ENCODE measurements around the gene NRXN3. TPM values are rescaled to one million over a fixed set of nuclear protein-coding genes. Genes with fewer than 3 reads are reported as not detected.
"Not testable (repeated sequence)": the region's sequence is repeated elsewhere in the genome, so short reads cannot be mapped to it uniquely, and the experiment has no call there.

NRXN3 gene
- total RNA-seq, 2 donors from 2014 or later = not detected

DNA sequence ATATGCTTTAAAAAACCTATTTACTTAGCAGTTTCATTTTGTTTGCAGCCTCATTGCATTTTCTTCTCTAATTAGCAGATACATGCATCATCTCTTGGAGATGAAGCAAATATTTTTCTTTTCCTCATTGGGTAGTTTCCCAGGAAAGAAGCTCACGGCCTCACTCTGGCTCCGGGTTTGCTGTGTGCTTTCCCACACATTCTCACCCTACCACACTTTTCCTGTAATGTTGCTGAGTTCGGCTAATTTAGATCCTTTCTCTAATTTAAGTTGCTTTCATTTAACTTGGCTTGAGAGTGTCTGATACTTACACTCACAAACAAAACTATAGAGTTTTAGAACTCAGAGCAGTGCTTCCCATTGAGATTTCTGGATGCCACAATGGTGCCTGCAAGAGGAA, 928.2 kb downstream of the NRXN3 start:
- H3K4me3 Mint-ChIP-seq = no peak overlapping the region
- DNase-seq (no peak), ATAC-seq (replicated peaks in 1 of 2) (no peak)
- H3K4me1 Mint-ChIP-seq (ENCODE audit: low read depth) = no peaks in the 10 kb centered on the region
- peaks cover 2 to 5% of the 10 kb centered on the region in 2 donors for H3K9me3 Mint-ChIP-seq
- no peak overlapping the region for H3K27ac Mint-ChIP-seq
- H3K27me3 Mint-ChIP-seq (ENCODE audit: low read depth) = no peaks in the 10 kb centered on the region
- H3K36me3 Mint-ChIP-seq (ENCODE audit: insufficient read depth in 2 of 2) = no peaks in the 10 kb centered on the region

DNA sequence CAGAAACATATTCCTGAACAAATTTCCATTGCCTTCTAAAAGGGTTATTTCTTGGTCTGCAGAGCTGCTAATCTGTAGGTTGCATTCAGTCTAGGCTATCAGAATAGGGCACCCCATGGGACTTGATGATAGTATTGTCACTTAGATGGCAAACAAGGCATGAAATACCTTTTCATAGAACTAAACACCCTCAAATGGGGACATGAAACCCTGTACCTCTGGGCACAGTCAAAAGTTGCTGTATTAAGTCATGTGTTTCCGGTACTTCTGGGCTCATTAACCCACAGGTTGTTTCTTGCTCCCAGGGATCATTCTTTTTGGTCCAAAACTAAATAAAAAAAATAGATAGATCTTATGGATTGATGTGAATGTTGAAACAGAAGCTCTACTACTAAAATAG, 930.4 kb downstream of the NRXN3 start:
- no peak overlapping the region for H3K27ac Mint-ChIP-seq
- H3K36me3 Mint-ChIP-seq (ENCODE audit: insufficient read depth in 2 of 2) = no peaks in the 10 kb centered on the region
- H3K4me1 Mint-ChIP-seq (ENCODE audit: low read depth) = no peaks in the 10 kb centered on the region
- H3K4me3 Mint-ChIP-seq = no peak overlapping the region
- H3K27me3 Mint-ChIP-seq (ENCODE audit: low read depth) = no peaks in the 10 kb centered on the region
- ATAC-seq (replicated peaks in 1 of 2) = no peak
- peaks cover 2 to 5% of the 10 kb centered on the region in 2 donors for H3K9me3 Mint-ChIP-seq
- no peak for DNase-seq

DNA sequence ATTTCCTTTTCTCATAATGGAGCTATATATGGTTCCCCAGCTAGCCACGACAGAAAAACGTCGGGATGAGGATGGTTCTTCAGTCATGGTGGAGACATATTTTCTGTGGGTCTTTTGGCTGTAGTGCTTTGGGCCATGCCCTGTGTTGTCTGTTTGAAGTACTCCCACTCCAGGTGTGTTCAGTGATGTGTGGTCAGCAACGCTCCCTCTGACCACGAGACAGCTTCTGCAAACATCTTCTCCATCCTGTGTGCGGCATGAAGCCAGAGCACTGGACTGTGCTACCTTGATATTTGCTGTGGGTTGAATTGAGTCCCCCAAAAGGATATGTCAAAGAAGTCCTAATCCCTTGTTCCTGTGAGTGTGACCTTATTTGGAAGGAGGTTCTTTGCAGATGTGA, 931.2 kb downstream of the NRXN3 start:
- Mint-ChIP-seq H3K27ac (no peak overlapping the region), H3K36me3 (ENCODE audit: insufficient read depth in 2 of 2) (no peaks in the 10 kb centered on the region), H3K27me3 (ENCODE audit: low read depth) (no peaks in the 10 kb centered on the region), H3K9me3 (peaks cover 2 to 9% of the 10 kb centered on the region in 2 donors), H3K4me1 (ENCODE audit: low read depth) (no peaks in the 10 kb centered on the region), H3K4me3 (no peak overlapping the region)
- ATAC-seq (replicated peaks in 1 of 2) (no peak), DNase-seq (no peak)

DNA sequence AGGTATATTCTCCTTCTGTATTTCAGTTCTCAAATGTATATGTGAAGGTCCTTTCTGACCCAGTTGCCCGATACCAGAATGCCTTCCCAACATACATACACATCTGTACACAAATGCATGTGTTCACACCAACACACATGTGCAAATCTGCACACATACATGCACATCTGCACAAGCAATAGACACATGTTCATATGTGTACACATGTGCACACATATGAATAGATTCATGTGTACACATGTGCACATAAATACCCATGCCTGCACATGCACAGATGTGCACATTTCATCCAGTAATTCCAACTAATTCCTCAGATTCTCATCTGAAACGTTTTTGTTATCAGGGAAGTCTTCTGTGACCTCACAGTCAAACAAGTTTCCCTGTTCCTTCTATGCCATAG, 933.6 kb downstream of the NRXN3 start:
- DNase-seq (no peak), ATAC-seq (replicated peaks in 1 of 2) (no peak)
- H3K27me3 Mint-ChIP-seq (ENCODE audit: low read depth) = no peaks in the 10 kb centered on the region
- no peak overlapping the region for H3K4me3 Mint-ChIP-seq
- H3K4me1 Mint-ChIP-seq (ENCODE audit: low read depth) = no peaks in the 10 kb centered on the region
- H3K9me3 Mint-ChIP-seq = peaks cover 2 to 9% of the 10 kb centered on the region in 2 donors
- no peak overlapping the region for H3K27ac Mint-ChIP-seq
- H3K36me3 Mint-ChIP-seq (ENCODE audit: insufficient read depth in 2 of 2) = no peaks in the 10 kb centered on the region

DNA sequence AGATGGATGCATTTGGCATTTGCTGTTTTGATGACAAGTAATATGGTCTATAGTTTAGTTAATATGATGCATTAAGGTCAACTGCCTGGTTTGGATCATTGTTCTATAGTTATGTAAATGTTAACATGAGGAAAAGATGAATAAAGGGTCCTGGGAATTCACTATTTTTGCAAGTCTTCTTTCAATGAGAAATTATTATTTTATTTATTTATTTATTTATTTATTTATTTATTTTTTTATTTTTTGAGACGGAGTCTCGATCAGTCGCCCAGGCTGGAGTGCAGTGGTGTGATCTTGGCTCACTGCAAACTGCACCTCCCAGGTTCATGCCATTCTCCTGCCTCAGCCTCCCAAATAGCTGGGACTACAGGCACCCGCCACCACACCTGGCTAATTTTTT, 940.4 kb downstream of the NRXN3 start:
- H3K9me3 Mint-ChIP-seq; H3K27ac Mint-ChIP-seq; H3K36me3 Mint-ChIP-seq (ENCODE audit: insufficient read depth in 2 of 2); H3K4me3 Mint-ChIP-seq; DNase-seq; H3K4me1 Mint-ChIP-seq (ENCODE audit: low read depth); H3K27me3 Mint-ChIP-seq (ENCODE audit: low read depth); ATAC-seq (replicated peaks in 1 of 2): not testable (repeated sequence)

DNA sequence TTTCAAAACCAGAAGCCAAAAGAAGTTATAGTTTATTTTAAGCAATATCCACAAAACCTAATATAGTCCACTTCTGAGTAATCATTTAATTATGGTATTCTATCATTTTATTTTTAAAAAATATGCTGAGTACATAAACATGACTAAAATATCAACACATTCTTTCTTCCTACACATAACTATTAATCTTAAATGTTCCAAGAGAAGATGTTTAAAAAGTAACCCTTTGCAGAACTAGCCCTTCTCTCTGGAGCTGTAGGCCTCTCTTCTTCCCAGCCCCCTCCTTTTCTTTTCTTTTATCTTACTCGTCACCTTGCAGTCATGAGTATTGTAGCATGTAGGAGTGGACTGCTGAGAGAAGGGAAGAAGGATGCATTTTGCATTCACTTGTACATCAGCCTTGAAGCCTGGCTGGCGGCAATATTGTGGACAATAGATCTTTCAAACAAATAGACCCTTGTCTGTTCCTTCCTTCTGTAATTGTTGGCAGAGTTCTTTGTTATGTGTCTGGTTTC, 941.9 kb downstream of the NRXN3 start:
- ATAC-seq (replicated peaks in 1 of 2) = no peak
- DNase-seq = no peak
- no peak overlapping the region for H3K4me3 Mint-ChIP-seq
- H3K27ac Mint-ChIP-seq = no peak overlapping the region
- peaks cover 2 to 4% of the 10 kb centered on the region in 2 donors for H3K9me3 Mint-ChIP-seq
- H3K27me3 Mint-ChIP-seq (ENCODE audit: low read depth) = no peaks in the 10 kb centered on the region
- H3K4me1 Mint-ChIP-seq (ENCODE audit: low read depth) = no peaks in the 10 kb centered on the region
- H3K36me3 Mint-ChIP-seq (ENCODE audit: insufficient read depth in 2 of 2) = no peaks in the 10 kb centered on the region

DNA sequence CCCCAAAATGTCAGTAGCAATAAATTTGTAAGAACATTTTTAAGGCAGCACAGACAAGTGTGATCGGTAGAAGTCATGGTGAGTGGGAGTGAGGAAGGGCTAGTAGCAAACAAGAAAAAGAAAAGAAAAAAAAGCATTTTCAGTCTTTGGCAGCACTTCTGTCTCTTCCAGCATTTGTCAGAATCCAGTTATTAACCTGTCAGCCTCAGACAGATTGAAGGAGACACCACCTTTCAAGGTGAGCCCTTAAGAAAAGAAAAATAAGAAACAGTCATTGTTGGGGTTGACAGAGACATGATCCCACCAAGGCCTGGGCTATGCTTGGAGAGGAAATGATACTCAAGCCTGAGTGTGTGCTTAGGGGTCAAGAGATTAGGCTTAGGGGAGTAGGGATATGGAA, 947.4 kb downstream of the NRXN3 start:
- H3K27me3 Mint-ChIP-seq (ENCODE audit: low read depth) = no peaks in the 10 kb centered on the region
- ATAC-seq (replicated peaks in 1 of 2) = no peak
- H3K27ac Mint-ChIP-seq = no peak overlapping the region
- no peak overlapping the region for H3K4me3 Mint-ChIP-seq
- H3K36me3 Mint-ChIP-seq (ENCODE audit: insufficient read depth in 2 of 2) = no peaks in the 10 kb centered on the region
- no peaks in the 10 kb centered on the region for H3K4me1 Mint-ChIP-seq (ENCODE audit: low read depth)
- no peak for DNase-seq
- H3K9me3 Mint-ChIP-seq = peaks cover 4% of the 10 kb centered on the region in 2 donors

DNA sequence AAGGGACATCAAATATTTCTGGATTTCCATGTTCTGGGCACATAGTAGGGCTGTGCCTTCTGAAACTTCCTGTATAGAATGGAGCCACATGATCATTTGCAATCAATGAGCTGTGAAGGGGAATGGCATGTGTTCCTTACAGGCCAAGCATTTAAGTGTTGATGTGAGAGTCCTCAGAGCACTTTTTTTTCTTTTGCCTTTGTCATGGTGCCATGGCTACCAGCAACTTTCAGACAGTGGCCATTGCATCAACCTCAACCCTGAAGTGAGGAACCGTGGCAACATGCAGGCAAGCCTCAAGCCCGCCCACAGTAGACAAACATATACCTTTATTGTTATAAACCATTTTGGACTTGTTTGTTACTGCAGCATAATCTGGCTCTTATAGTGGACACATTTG, 948.1 kb downstream of the NRXN3 start:
- peaks cover 4% of the 10 kb centered on the region in 2 donors for H3K9me3 Mint-ChIP-seq
- ATAC-seq (replicated peaks in 1 of 2) (no peak), DNase-seq (no peak)
- no peaks in the 10 kb centered on the region for H3K27me3 Mint-ChIP-seq (ENCODE audit: low read depth)
- H3K27ac Mint-ChIP-seq = no peak overlapping the region
- no peak overlapping the region for H3K4me3 Mint-ChIP-seq
- H3K36me3 Mint-ChIP-seq (ENCODE audit: insufficient read depth in 2 of 2) = no peaks in the 10 kb centered on the region
- no peaks in the 10 kb centered on the region for H3K4me1 Mint-ChIP-seq (ENCODE audit: low read depth)

DNA sequence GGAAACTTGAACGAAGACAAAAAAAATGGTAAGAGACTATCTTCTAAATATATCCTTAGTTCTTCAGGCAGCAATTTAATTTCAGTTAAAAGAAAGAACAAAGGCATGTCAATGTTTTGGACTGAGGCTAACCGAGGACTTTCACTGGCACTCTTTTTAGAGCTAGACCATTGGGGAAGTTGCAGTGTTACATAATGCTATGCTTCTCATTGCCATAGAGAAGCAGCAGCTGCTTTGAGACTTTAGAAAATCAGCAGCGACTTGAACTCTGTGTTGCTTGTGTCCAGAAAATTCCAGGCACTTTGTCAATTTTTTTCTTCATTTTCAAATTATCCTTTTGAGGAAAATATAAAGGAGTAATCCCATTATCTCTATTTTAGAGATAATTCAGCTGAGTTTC, 964.2 kb downstream of the NRXN3 start:
- ATAC-seq (replicated peaks in 1 of 2) = no peak
- Mint-ChIP-seq H3K27me3 (ENCODE audit: low read depth) (no peaks in the 10 kb centered on the region), H3K4me3 (no peak overlapping the region), H3K9me3 (peaks cover 2 to 3% of the 10 kb centered on the region in 2 donors), H3K36me3 (ENCODE audit: insufficient read depth in 2 of 2) (no peaks in the 10 kb centered on the region), H3K4me1 (ENCODE audit: low read depth) (no peaks in the 10 kb centered on the region), H3K27ac (no peak overlapping the region)
- no peak for DNase-seq

DNA sequence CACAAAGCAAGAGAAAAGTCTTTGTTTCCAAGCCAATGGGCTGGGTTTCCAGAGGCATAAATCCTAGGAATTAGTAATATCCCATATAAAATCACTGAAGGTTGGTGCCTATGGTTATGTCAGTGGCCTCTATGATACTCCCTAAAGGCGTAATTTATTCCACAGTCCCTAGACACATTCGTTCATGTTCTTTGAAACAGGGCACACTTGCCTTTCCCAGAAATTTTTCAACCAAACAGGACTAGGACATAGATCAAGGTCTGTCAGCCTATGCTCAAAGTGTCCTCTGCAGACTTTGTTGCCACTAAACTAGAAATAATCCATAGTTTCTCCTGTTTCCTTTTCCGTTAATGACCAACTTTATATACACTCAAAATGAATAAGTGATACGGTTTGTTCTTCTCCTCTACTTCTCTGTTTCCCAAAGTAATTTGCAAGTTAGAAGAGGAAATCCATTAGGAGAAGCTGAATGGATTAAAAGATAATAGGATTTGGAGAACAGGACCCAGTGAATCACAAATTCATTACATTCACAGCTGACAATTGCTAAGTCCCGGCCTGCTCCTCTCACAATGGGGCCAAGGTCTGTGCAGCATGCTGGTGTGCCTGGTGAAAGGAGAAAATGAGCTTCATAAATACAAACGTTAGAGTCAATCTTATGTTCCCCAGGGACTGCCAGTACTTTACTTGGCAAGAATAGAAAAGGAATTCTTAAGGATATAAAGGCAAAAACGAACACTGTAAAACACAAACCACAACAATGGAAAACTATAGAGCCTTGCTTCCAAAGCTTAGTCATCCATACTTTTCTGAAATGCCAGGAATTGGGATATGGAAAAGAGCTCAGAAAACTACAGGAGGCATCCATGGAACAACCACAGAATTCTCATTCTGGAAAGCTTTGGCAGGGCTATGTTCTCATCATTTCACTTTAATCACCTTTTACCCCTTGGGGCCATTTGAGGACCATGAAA, 966.2 kb downstream of the NRXN3 start:
- DNase-seq (no peak), ATAC-seq (replicated peaks in 1 of 2) (no peak)
- Mint-ChIP-seq H3K9me3 (no peaks in the 10 kb centered on the region), H3K27ac (no peak overlapping the region), H3K36me3 (ENCODE audit: insufficient read depth in 2 of 2) (no peaks in the 10 kb centered on the region), H3K4me1 (ENCODE audit: low read depth) (no peaks in the 10 kb centered on the region), H3K27me3 (ENCODE audit: low read depth) (no peaks in the 10 kb centered on the region), H3K4me3 (no peak overlapping the region)

DNA sequence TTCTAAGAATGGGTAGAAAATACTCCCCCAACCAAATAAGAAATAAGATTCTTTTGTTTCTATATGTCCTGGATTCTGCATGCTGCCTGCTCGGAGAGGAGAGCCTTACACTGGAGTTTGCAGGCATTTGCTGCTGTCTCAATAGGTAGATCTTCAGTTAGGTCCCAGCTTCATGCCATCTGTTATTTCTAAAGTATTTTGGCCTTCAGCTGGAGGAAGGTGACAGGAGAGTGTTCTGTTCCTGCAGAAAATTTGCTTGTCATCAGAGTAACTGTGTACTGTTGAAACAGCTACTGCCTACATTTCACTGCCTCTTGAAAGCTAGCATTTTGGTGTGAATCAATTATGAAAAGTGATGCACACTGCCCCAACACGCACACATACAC, 966.9 kb downstream of the NRXN3 start:
- H3K27me3 Mint-ChIP-seq (ENCODE audit: low read depth) = no peaks in the 10 kb centered on the region
- no peaks in the 10 kb centered on the region for H3K9me3 Mint-ChIP-seq

DNA sequence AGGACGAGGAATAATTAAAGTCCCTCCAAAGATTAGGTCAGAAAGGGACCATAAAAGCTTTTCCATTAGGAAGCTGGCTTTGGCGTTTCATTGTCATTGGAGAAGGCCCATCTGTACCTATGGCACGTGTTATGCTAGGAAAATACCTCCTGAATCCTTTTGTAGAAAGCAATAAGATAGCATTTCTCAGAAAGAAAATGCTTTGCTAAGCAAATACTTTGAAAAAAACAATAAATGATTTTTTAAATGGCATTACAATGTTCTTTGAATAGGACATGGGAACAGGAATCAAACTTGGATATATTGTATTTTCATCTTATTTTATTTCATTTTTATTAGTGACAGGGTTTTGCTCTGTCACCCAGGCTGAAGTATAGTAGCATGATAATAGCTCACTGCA, 967.7 kb downstream of the NRXN3 start:
- Mint-ChIP-seq H3K27ac (no peak overlapping the region), H3K36me3 (ENCODE audit: insufficient read depth in 2 of 2) (no peaks in the 10 kb centered on the region), H3K4me3 (no peak overlapping the region), H3K27me3 (ENCODE audit: low read depth) (no peaks in the 10 kb centered on the region), H3K4me1 (ENCODE audit: low read depth) (no peaks in the 10 kb centered on the region), H3K9me3 (peaks cover 0 to 2% of the 10 kb centered on the region in 2 donors)
- ATAC-seq (replicated peaks in 1 of 2) = no peak
- DNase-seq = no peak

More for the DNA sequence above, 966.9 kb downstream of the NRXN3 start:
- H3K4me1 Mint-ChIP-seq (ENCODE audit: low read depth) = no peaks in the 10 kb centered on the region
- ATAC-seq (replicated peaks in 1 of 2) = no peak
- no peak overlapping the region for H3K4me3 Mint-ChIP-seq
- DNase-seq = no peak
- no peak overlapping the region for H3K27ac Mint-ChIP-seq
- no peaks in the 10 kb centered on the region for H3K36me3 Mint-ChIP-seq (ENCODE audit: insufficient read depth in 2 of 2)

DNA sequence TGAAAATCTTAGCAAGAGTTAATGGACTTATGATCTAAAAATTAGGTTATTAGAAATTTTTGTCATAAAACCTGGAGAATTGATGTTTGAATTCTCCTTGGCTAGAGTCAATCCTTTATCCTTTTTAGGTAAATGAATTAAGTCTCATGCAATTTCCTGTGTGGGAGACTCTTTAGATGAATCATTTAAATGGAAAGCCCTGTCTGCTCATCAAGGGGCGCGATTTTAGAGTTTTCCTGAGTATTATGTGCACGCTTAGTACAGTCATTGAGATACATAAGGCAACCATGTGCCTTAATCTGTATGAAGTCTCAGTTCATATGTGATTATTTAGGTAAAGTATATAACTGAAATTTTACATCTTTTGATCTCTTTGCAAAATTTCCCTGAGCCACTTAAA, 974.7 kb downstream of the NRXN3 start:
- DNase-seq = no peak
- Mint-ChIP-seq H3K27ac (no peak overlapping the region), H3K27me3 (ENCODE audit: low read depth) (no peaks in the 10 kb centered on the region), H3K4me3 (no peak overlapping the region), H3K9me3 (peaks cover 7% of the 10 kb centered on the region in 2 donors), H3K4me1 (ENCODE audit: low read depth) (no peaks in the 10 kb centered on the region), H3K36me3 (ENCODE audit: insufficient read depth in 2 of 2) (no peaks in the 10 kb centered on the region)
- no peak for ATAC-seq (replicated peaks in 1 of 2)

DNA sequence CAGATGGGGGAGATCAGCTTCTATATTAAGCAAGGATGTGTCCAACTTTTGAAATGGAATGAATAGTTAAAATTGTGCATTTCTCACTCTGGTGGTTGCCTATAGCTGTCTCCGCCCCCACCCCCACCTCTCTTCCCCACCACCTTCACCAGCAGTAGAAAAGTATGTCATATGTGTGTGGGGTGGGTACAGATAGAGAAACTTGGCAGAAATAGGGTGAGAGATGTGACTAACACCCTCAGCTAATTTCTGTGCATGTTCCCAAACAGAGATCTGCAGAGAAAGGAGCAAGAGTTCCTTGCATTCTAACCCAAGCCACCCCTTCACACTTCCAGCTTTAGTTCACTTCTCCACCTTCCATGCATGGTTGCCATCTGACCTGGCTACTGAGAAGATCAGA, 980.1 kb downstream of the NRXN3 start:
- Mint-ChIP-seq H3K27me3 (ENCODE audit: low read depth) (no peaks in the 10 kb centered on the region), H3K27ac (no peak overlapping the region), H3K4me1 (ENCODE audit: low read depth) (no peaks in the 10 kb centered on the region), H3K4me3 (no peak overlapping the region), H3K9me3 (peaks cover 6 to 7% of the 10 kb centered on the region in 2 donors), H3K36me3 (ENCODE audit: insufficient read depth in 2 of 2) (peaks cover 0 to 2% of the 10 kb centered on the region in 2 donors)
- ATAC-seq (replicated peaks in 1 of 2) = no peak
- no peak for DNase-seq
